Measurements from ENCODE around the gene GSG1L2.
A peak's percentile ranks its signal among the peaks of the same experiment; 100 is the strongest.

Gene GSG1L2

DNA sequence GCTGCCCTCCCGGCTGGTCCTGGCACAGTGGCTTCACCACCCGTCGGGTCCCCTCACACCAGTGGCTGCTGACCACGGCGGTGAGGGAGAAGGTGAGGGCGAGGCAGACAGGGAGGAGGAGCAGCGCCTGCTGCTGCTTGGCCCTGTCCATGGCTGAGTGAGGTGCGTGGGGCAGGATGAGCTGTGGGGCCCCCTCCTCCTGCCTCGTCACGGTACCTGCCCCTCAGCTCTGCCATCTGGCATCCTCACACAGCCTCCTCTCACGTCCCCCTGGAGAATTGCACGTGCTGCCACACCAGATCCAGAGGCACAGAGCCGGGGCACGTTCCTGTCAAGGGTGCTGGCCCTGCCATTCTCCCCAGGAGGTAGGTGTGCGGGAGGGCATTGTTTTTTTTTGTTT, at the start of gene GSG1L2:
Gene GSG1L2, minus strand, starts transcription at position 159 of the 400 bp plus-strand sequence. Its CDS starts 8 bp downstream, at position 151.
- no peak for DNase-seq (ENCODE audit: low spot score)

DNA sequence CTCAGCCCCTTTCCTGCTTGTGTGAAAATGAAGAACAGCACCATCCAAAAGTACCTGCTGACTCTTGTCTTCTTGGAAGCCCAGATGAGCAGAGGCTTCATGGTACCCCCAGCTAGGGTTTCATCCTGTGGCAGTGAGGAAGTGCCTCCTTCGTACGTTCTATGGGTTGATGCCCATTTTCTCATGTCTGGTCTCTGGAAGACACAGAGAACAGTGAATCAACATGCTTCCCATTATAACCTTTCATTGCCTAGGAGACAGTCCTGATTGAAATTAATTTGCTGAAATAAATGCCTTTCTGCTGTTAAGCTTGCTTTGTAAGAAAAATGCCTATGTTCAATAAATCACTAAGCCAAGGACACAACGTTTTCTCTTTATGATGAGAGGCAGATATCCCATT, 46.7 kb upstream of the GSG1L2 start:
- no peak for DNase-seq (ENCODE audit: low spot score)

DNA sequence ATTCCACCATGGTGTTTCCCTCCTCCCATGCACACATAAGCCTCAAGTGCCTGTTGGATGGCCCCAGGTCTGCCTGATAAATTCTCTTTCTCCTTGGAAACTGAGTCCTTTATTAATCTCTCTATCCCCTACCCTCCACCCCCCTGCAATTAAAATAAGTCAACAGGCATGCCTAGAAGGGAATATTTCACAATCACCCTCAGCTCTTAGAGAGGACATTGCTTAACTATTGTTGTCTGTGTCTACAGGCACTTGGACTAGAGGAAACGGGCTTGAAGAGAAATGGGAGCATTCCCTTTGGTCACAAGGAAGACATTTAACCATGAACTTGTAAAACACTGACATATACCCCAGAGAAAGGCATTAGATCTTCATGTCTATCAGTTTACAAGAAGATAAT, 43.7 kb upstream of the GSG1L2 start:
- no peak for DNase-seq (ENCODE audit: low spot score)

DNA sequence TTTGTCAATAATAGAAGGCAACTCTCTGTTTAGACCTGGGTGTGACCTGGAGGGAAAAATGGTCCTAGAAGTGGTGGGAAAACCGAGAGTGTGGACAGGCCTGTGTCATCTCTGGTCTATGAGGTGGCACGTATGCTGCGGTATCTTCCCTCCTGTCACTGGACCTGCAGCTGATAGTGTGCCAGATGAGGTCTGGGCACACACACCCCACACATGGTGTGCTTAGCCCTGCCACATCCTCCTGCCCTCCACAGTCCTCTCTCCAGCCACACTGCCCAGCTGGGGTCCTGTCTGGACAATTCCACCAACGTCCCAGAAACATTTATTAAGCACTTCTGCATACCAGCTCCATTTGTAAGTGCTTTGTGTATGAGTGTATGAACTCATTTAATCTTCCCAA, 41.1 kb upstream of the GSG1L2 start:
- DNase-seq (ENCODE audit: low spot score), result no peak

DNA sequence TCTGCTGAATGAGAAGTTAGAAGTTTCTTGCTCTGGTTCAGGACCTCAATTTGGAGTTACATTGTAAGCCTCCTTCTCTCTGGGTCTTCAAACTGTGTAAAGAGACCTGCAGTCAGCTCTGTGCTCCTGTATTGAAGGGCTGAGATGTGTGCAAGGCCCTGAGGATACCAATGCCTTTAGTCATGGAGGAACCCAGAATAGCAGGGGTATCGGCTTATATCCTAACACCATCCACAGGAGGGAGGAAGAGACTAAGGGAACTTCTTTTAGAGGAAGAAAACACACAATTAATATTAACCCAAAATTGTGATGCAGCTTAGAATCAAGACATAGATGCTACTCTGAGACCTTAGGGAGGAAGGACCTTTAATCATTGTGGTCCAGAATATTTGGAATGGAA, 40.3 kb upstream of the GSG1L2 start:
- DNase-seq (ENCODE audit: low spot score), result no peak

DNA sequence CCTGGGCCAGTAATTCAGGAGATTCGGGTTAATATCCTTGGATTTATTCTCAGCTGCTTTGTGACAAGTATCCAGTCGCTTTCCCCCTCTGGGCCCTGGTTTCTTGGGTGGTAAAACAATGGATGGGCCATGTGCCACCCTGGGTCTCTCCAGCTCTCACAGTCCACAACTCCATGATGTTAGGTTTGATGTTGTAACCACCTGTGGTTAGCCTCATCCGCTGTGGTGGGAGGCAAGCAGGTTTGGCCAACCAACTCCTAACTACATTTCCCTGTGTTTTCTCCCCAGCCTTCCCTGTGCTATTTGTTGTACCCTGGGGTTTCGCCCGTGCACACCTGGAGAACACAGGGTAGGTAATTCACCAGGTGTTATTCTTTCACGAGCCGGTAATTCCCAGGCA, 39.0 kb upstream of the GSG1L2 start:
- no peak for DNase-seq (ENCODE audit: low spot score)

DNA sequence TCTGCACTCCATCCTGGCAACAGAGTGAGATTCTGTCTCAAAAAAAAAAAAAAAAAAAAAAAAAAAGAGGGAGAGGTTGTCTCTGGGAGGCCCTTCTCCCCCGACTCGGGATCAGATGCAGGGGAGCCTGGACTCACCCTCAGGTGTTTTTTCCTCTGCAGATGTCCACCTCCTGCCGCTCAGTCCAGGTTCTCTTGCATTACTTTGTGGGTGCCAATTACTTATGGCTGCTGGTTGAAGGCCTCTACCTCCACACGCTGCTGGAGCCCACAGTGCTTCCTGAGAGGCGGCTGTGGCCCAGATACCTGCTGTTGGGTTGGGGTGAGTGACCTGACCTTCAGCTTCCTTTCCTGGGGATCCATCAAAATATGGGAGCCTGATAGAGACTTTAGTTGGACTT, 37.9 kb upstream of the GSG1L2 start:
- DNase-seq (ENCODE audit: low spot score), result no peak

DNA sequence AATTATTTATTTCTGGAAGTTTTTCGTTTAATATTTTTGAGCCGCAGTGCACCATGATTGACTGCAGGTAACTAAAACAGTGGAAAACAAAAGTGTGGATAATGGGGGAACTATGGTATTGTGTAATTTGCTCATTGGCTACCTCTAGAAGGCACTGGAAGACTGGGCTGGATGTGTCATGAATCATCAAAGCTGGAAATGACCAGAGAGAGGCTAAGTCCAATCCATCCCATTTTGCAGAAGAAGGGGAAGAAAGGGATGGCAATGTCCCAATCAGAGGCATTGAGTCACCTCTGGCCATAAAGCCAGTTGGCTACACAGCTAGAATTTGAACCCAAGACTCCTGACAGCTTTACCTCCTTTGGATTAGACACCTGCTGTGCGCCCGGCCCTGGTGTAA, 33.2 kb upstream of the GSG1L2 start:
- no peak for DNase-seq (ENCODE audit: low spot score)

DNA sequence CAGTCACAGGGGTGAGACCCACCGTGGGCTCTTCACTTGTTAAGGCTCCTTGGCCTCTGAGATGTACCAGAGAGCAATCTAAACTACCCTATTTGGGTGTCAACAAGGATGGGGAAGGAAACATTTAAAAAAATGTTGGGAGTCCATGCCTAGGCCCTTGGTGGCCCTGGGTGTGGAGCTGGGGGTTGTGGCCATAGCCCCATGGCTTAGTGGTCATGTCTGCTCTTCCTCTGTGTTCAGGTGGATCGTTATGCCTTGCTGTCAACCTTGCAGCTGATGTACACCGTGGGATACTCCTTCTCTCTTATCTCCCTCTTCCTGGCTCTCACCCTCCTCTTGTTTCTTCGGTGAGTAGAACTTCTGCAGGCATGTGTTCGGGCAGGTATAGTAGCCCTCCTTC, 32.4 kb upstream of the GSG1L2 start:
- DNase-seq (ENCODE audit: low spot score), result no peak

DNA sequence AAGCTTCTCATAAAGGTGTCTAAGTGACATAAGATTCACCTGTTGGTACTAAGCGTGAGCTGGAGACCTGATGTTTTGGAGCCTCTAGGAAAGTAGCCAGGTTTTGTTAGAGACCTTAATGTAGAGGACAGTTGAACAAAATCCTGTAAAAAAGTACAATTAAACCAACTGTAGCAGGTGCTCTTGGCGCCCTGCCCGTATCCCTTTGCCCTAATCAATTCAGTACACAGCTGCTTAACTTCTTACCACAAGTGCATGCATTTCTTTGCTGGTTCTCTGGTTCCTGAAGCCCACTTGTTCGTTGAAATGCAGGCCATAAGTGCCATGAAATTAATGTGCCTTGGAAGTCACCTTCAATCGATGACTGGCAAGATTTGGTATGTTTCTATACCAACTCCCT, 28.3 kb upstream of the GSG1L2 start:
- no peak for DNase-seq (ENCODE audit: low spot score)

DNA sequence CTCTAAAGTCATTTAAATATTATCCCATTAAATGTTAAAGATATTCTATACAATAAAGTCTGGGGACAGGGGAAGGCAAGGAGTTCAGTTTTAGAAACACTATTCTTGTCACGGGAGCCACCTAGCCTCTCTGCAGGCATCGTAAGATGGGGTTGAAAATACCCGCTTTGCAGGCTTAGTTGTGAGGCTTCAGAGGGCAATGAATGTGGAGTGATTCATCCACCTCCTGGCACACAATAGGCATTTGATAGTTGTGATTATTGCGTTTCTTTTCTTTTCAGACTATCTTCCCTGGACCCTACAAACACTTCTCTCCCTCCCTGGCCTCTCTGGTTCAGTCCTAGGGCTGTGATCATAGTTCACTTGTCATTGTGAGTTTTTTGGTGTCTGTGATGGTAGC, 23.4 kb upstream of the GSG1L2 start:
- DNase-seq (ENCODE audit: low spot score), result no peak

DNA sequence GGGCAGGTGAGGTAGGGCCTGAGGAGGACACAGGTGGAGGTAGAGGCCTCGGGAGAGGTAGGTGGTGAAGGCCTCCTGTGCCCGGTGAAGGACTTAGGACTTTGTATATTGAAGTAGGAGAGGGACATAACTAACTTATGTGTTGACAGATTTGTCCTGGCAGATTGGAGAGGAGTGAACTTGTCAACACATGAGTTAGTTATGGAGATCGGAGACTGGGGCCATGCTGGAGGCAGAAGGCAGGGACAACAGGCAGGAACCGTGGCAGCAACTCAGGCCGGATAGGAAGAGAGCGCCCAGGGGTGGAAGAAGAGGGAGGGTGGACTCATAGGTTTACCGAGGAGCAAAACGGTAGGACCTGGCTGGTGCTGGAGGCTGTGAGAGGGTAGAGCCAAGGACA, 22.3 kb upstream of the GSG1L2 start:
- no peak for DNase-seq (ENCODE audit: low spot score)

DNA sequence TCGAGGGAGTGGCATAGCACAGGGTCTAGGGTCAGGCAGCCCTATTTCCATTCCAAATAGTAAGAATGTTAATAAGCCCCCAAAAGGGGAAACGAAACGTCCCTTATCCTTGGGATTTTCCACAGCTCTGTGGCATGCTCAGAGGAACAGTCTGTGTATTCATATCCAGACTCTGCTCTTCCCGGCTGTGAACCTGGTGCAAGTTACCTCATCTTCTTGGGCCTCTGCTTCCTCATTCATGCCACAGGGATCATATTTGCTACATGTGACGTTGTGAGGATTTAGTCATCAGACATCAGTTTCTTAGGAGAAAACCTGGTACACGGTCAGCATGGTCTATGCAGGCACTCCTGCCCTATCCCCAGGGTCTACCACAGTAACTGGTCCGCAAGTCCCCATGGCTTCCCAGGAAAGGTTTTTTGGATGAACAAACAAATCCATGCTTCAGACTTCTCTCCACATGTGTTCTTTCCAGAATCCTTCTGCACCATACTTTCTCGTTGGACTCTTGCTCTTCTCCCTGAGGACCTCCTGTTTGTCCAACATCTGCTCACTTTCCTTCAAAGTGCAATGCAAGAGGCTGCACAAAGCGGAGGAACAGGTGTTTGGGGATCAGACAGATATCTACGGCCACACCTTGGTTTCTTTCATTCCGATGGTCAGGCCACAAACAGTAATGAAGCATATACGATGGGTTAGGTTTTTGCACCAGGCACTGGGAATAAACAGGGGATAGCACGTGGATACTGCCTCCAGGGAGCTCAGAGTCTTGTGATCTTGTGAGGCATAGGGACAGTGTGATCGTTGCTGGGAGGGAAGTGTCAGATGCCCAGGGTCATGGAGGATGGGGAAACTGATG, 21.5 kb upstream of the GSG1L2 start:
- no peak for DNase-seq (ENCODE audit: low spot score)

DNA sequence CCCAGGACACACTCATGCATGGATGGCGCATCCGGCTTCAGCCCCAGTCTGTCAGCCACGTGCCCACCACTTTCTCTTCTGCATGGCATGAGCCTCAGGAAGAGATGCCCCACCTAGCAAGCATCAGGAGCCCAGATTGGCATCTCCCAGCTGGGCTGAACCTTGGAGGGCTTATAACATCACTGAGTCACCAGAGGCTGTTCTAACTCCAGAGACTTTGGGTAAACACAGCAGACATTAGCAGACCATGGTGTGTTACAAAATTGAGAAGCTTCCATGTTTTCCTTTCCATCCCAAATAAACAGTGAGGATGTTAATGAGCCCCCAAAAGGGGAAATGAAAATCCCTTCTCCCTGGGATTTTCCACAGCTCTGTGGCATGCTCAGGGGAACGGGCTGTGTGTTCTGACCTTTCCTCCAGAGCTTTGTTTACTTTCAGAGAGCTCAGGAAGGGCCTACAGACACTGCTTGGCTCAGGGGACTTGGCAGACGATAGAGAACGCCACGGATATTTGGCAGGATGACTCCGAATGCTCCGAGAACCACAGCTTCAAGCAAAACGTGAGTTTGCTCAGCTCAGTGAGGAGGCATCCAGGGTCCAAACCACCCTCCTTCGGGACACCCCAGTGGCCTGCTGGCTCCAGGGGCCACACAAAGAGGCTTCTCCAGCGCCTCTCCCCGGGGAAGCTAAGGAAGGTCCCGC, 20.3 kb upstream of the GSG1L2 start:
- no peak for DNase-seq (ENCODE audit: low spot score)

DNA sequence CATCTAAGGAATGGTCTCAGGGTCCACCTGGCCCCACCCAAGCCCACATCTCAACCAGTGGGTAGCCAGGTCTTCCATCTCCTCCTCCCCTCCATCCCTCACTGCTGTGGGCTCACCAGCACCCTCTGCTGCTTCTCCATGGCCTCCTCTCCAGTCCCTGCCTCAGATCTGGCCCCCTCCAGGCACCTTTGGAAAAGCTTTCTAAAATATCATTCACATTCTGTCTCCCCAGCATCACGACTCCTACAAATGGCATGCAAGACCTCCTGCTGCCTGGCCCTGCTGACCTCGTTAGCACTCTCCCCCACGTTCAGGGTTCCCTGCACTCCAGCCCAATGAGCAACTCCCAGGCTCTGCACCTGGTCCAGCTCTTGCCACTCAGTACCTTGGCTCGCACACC, 17.6 kb upstream of the GSG1L2 start:
- peak; percentile 38 for DNase-seq (ENCODE audit: low spot score)

DNA sequence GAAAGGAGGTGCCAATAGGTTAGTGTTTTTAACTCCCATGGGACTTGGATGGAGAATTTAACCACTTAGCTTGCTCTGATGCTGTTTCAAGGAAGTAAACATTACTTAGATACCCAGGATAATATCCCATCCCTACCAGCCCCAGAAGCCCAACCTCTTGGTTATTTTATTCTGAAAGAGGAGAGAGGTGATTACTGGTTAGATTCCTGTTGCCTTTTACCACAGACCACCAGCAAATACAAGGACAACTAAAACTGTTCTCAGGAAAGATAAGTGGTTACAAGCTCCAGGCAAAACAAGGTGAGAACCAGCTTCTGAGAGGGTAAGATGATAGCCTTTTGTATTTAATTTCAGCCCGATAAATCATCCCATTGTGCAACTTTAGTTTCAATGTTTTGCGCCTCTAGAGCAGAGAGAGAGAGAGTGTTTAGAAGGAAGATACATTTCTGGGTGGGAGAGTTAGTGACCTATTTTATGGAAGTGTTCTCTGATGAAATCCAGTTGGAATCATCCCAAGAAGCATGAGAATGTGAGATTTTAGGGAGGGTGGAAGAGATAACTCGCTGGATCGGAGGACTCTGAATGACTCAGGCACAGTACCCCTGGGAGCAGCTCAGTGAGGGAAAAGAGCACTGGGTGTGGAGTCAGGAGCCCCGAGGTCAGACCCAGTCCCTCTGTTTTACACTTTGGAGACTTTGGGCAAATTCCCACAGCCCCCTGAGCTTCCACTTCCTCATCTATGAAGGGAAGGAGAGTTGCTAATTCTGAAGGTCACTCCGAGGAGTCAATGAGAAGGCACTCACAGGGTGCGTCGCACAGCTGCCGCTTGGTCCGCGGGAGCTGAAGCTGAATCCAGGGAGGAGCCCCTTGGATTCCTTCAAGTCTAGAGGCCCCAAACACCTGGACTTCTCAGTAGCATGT, 15.9 kb upstream of the GSG1L2 start:
- DNase-seq (ENCODE audit: low spot score), result no peak

DNA sequence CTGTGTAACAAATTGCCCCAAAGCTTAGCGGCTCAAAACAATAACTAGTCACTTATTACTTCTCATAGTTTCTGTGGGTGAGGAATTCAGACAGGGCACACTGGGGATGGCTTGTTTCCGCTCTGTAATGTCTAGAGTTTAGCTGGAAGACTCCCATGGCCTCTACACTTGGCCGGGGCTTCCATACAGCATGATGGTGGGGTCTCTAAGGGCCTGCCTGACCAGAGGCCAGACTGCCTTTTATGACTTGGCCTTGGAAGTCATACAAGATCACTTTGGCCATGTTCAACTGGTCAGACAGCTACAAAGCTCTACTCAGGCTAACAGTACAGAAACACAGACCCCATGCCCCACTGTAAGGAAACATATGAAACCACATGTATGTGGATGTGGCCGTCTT, 12.0 kb upstream of the GSG1L2 start:
- DNase-seq (ENCODE audit: low spot score), result no peak

DNA sequence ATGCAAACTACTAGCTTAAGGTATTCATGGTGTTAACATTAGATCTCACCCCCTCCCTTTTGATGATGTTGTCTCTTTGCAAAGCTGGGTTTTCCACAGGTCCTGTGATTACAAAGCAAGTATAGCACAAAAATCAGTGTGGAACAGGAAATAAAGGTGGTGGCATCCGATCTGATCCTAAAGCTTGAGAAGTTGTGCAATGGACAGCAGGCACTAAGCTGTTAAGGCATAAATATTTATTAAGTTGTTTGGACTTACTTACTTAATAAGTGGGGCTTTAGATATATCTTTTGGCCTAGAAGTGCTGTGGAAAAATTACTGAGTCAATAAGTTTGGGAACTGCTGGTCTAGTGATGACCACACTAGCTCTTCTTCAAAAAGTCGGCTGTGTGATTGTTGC, 8.8 kb upstream of the GSG1L2 start:
- no peak for DNase-seq (ENCODE audit: low spot score)

DNA sequence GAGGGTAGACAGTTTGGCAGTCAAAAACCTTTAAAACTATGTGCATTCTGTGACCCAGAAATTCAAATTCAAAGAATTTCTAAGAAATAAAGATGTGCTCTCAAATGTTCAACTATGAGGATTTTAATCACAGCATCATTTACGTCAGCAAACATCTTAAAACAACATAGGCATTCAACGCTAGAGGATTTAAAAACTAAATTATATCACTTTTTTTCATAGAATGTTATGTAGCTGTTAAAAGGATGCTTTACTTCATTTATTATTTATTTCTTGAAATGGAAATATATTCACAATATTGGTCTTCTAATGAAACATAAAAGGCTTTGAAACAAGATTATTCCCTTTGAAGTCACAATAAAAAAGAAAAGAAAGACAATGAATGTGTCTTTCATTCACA, 7.5 kb upstream of the GSG1L2 start:
- DNase-seq (ENCODE audit: low spot score), result no peak

DNA sequence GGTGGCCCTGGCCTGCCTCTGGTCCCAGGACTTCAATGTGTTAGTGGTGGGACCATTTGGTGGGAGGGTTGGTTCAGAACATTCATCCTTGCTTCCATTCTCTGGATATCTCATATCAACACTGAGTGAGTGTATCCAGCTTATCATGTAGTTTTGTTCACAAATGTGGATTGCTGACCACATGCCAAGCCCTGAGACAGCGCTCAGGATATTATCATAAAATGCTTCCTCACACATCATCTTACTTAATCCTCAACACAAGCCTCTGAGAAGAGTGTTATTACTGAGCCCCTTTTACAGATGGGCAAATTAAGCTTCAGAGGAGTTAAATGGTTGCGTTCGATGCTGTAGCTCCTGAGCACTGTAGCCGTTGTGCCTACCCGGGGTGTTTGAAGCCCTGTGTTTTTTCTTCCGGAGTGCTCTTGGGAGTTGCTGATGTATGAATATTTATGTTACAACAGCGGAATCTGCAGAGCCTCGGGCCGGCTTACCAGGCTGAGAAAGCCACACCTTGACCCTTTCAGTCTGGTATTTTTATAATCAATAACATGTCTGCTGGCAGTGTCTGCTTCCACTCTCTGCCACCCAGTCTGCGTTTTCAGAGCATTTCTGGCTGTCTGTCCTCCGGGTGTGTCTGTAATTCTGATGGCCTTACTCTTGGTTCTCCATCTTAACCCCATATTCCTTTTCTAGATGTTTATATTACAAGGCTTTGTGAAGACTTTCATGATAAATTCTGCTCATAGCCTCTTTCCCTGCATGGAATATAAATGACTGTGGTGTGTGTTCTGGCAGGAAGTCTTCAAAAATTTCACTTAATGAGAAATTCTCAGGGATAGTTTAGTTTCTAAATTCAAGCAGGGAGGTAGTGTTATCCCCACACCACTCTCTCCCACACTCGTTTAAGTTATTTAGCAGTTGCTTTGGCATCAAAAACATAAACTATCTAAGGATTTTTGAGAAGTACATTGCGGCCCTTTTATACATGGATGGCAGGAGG, 6.7 kb upstream of the GSG1L2 start:
- DNase-seq (ENCODE audit: low spot score), result no peak

DNA sequence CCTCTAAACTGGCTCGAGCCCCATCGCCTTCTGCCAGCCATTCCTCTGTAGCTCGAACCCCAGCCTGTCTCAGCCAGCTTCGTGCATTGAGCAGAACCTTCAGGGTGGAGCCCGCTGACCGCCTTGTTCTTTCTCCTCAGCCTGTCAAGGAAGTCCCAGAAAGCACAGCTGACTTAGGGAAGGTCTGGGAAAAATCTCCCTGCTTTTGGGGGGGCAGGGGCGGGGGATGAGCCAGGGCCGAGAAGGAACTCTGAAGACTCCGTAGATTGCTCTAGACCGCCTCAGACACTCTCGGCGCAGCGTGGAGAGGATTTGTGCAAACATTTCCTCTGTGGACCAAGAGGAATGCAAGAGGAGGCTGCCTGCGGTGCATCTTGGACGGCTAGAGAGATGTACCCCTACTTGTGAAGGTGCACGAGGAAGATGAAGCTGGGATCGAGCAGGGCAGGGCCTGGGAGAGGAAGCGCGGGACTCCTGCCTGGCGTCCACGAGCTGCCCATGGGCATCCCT, 3.8 kb upstream of the GSG1L2 start, which contains the start of gene GLP2R:
Gene GLP2R, plus strand, starts transcription at position 284 of the 510 bp plus-strand sequence. Its CDS starts 140 bp downstream, at position 424.
- no peak for DNase-seq (ENCODE audit: low spot score)

Data from iPS-NIHi11 (cell line).